Glomerular endothelial cell (primary cell): Measurements from ENCODE around the gene APBA2. TPM values are rescaled to one million over a fixed set of nuclear protein-coding genes. Genes with fewer than 3 reads are reported as not detected.

ENCODE experiments used
- DNase-seq: peaks from one replicate; pipeline ENCODE4 v3.0.0-alpha.2; 2011; ENCODE audit warnings: low read depth, low spot score; ENCODE audit errors: extremely low read depth
- total RNA-seq: library from RNA; depleted of rRNA; stranded (reverse); fragments of >200 nt; gene quantifications from 2 replicates; pipeline ENCODE4 v1.2.3, GENCODE V29; 2015

Gene APBA2
- total RNA-seq, 1 donor from 2014 or later = 59.1 TPM

DNA sequence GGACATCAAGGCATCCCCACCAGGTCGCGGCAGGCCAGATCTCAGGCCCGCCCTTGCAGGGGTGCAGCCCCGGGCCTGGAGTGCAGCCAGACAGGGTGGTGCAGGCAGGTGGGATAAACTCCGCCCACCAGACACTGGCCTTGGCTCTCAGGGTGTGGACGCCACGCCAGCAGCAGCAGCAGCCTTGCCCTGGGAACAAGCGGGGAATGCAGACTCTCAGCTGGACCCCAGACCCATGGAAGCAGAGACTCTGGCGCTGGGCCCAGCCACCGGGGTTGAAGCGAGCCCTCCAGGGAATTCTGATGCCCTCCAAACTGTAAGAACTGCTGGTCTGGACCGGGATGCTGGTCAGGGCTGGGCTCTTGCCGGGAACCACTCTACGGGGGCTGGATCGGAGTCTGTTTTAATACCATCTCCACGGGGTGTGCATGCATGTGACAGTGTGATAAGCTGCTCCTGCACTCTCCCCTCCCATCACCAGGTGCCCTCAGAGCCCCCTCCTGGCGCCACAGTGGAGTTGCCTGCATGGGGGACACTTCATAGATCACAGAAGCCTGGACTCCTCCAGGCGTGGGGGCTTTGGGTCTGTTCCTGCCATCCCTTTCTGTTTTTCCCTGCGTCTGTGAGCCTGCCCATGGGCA is 241.2 kb downstream of the APBA2 start:
- no peak for DNase-seq

DNA sequence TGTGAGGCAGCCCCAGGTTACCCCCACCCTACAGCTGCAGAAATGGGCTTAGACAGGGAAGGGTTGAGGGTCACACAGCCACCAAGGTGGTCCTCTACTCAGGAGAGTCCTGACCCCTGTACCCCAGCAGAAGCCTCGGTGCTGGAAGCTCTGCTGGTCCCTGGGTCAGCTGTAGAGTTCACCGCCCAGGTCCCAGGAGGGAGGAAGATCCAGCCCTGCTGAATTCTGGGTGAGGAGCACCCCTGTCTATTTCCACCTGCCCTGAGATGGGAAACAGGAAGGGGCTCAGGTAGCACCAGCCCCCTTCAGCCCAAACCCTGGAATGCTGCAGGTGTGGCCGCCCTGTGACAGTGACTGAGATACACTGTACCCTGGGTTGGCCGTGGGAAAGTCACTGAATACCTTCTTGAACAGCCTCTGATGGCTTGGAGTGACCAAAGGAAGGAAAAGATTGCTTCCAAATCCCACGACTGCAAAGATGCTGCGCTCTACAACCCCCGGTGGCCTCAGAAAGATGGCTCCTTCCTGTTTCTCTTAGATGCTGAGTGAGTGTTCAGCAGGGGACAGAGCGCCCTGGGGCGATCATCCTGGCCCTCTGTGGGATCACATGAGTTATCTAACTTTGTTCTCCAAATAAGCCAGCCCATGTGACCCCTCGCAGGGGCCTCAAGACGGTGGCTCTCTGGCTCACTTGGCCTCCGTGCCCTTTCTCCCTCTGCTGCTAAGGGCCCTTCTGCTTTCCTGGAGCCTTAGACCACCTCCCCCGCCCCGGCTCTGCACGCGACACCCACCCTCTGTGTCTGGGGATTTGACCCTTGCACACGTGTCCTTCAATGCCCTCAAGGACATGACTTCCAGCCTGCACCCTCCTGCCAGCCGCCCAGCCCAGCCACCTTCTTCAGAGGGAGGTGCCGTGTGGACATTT is 242.0 kb downstream of the APBA2 start:
- no peak for DNase-seq

- DNase-seq = no peak
These were observed 242.9 kb downstream of the APBA2 start for GRCh38 chr15:29128671-29129070.

DNA sequence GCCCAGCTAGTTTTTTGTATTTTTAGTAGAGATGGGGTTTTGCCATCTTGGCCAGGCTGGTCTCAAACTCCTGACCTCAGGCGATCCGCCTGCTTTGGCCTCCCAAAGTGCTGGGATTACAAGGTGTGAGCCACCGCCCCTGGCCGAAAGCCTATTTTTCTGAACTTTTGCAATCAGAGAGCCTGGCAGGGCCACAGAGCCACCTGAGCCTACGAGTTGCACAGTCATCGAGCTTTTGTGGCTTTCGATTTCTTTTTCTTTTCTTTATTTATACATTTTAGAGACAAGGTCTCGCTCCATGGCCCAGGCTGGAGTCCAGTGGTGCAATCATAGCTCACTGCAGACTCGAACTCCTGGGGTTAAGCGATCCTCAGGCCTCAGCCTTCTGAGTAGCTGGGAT is 243.4 kb downstream of the APBA2 start:
- no peak for DNase-seq

GRCh38 chr15:29129926-29130325 is 244.2 kb downstream of the APBA2 start:
- DNase-seq = no peak

DNA sequence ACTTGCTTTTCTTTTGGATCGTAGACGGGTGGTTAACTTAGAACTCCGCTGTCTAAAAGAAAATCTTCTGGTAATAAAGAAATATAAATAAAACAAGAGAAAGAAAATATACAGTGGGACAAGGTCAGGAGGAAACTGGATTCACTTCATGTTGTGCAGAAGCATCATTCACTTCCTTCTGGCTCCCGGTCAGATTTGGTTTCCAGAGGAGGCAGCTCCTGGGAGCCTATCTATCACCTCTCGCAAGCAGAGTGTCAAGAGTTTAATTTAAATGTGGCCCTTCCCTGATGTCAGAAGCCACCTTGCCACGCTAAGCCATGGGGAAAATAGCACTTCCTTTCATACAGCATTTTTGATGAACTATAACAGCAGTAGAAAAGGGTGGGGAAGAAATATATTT is 244.7 kb downstream of the APBA2 start:
- DNase-seq = no peak

DNA sequence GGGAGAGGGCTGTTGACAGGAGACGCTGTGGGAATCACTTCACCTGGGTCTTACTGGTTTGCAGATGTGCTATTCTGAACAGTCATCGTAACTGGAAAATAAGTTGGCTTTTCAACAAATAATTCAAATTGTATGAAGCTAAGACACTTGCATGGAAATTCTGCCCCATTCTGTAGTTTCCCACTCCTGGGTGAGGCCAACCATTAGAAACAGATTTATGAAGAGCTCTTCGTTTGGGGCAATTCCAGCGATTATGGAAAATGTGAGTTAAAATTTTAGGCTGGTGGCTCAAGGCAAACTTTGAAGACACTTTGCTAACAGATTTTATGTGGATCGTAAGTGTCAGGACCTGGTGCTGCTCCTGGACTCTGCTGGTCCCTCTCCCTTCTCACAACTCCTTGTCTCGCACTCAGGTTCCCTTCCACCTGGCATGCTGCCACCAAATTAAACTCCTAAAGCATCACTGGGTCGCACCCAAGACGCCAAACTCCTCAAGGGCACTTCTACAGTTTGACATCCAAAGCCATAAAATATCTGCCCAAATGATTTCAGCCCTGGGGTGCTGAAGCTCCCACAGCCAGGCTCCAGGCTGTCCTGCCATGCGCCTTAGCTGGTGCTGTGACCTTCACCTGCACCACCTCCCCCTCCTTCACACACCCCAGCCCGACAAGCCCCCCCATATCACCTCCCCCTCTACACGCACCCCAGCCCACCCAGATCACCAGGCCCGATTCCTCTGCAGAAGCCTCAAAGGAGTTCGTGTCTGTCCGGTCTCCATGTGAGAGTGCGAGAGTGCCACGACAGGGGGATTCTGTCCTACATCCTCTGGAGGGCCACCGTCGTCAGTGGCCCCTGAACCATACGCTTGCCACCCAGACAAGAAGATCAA is 245.4 kb downstream of the APBA2 start:
- no peak for DNase-seq

GRCh38 chr15:29131840-29132420 is 246.2 kb downstream of the APBA2 start:
- no peak for DNase-seq

DNA sequence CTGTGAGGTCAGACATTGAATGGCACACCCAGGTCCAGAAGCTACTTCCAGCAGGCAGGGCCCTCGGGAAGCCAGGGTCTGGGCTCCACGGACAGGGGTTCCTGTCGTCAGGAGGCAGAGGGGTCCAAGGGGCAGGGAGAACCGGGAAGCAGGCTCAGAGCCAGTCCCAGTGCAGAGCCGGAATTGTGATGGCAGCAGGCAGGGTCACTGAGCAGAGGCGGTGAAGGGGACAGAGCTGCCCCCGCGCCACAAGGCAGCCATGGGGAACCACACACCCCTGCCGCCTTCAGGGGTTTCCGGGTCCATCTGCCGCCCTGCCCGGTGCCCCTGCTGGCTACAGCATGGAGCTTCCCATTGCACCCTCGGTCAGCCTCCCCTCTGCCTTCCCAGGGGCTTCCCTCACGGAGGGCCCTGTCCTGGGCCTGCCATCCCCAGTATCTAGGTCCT is 247.0 kb downstream of the APBA2 start:
- DNase-seq = no peak

DNA sequence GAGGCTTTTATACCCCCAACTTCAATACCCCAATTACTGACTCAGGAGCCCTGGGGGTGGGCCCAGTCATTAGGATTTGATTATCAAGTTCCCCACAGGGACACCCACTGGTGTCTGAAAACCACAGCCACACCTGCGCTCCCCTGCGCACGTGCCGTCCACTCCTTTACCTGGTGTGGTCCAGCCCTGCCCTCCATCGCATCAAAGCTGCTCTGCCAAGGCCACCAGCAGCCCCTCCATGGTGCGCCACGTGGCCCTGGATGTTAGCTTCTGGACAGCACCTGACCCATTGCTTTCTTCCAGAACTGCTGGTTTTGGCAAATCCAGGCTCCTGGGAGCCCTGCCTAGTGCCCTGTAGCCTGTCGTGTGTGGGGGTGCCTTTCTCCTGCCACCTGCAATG is 247.5 kb downstream of the APBA2 start:
- DNase-seq = no peak

DNA sequence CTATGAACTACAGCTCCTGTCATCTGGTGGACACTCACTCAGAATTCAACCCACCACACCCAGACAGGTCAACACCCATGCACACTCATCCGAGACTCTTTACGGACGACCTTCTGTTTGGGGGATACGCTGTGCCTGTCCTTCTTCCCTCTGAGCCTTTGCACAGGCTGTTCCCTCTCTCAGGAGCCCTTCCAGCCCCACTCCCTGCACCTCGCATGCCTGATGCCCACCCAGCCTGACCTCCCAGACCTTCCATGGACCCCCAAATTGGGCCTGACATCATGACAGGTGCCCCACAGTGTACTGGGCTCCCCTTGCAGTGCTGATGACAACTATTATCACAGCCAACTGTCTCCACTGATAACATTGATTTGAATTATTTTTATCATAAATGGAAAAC is 248.0 kb downstream of the APBA2 start:
- DNase-seq = no peak

- DNase-seq = no peak
These were observed 248.5 kb downstream of the APBA2 start for GRCh38 chr15:29134239-29134638.

- no peak for DNase-seq
These were observed 249.0 kb downstream of the APBA2 start for GRCh38 chr15:29134641-29135308.

DNA sequence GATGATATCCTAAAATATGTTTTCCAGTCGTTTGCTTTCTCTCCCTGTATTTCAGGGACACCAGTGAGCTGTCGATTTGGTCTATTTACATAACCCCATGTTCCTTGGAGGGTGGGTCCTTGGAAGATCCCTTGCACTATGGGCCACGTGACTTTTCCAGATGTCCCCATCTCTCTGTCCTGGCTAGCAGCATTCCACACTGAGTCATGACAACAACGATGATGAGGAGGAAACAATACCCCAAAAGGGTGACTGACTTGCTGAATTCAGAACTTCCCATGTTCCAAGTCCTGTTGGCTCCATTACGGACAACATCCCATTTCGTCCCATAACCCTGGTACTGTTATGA is 249.5 kb downstream of the APBA2 start:
- DNase-seq = no peak

- no peak for DNase-seq
These were observed 250.2 kb downstream of the APBA2 start for GRCh38 chr15:29135702-29136646.

GRCh38 chr15:29138260-29138659 is 252.5 kb downstream of the APBA2 start:
- no peak for DNase-seq

DNA sequence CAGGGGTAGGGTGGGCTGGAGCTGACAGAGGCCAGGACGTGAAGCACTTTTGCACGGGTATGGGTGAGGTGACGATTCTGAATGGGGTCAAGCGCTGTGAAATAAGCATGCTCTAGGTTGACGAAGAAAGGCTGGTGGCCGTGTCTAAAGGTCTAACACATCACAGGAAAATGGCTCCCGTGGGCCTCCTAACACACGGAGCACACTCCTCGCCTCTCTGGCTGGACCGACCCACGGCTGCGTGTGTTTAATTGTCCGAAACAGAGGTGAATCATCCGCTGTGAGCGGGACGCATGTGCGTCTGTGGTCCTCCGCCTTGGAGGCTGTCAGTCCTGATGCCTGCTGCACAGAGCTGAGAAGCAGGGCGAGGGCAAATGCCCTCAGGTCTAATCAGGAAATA is 253.3 kb downstream of the APBA2 start:
- no peak for DNase-seq

GRCh38 chr15:29139540-29140459 is 254.0 kb downstream of the APBA2 start:
- DNase-seq = no peak
